Activated gamma-delta T cell (primary cell): ENCODE results near the gene GPATCH8.
"Not testable (repeated sequence)": the region's sequence is repeated elsewhere in the genome, so short reads cannot be mapped to it uniquely, and the experiment has no call there.

Source experiments
- DNase-seq: peaks from one replicate; lab custom pipeline; 2025; lab: John Stamatoyannopoulos, UW

Gene GPATCH8

DNA sequence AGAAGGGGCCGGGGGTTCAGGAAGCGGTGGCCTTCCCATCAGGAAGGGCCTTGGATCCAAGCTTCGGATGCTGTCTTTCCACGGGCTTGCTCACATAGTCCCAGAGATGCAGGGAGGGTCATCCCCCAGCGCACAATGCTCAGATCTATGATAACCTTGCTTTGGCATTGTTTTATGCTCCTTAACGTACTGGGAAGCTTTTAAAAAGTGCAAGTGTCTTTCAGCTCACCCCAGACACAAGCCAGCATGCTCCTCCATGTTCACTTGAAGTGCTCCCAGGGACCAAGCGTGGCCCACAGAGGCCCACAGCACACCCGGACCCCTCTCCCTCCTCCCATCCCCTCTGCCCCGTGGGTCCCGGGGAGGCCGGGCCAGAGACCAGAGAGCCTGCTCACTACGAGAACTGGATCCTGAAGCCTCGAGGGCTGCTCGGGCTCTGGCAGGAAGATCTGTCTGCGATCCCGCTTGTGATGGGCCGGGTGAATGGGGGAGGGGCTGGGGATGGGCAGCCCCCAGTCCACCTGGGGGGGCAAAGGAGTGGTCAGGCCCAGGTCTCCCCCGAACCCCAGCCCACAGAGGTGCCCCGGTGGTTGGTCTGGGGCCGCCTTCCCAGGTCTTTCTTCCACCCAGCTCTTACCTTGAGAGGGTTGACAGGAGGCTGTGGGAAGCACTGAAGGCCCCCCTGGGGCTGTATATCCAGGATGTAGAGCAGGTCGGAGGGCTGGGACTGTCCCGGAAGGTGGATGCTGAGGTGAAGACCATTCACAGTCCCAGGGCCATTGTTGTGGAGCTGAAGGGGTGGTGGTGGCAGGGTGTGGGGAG, 127.8 kb downstream of the GPATCH8 start:
- DNase-seq, result no peak

- DNase-seq, result no peak
These were observed 128.7 kb downstream of the GPATCH8 start for GRCh38 chr17:44374306-44375195.

DNA sequence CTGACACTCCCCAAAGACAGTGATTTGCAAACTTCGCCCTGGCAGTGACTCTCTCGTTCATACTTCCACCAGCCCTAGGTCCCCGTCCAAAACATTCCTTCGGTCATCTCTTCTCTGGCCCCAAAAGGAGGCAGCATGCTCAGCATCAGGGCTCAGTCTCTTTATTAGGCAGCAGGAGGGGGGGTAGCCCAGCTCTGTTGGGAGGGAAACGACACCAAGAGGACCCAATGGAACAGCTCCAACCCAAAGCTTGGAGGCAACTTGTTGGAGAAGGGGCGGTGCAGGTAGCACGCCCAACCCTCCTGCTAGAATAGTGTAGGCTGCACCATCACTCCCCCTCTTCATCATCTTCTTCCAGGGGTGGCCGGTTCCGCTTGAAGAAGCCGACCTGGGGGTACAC, 131.2 kb downstream of the GPATCH8 start:
- DNase-seq, result no peak

- not testable (repeated sequence) for DNase-seq
These were observed 133.7 kb downstream of the GPATCH8 start for GRCh38 chr17:44369414-44370023.

DNA sequence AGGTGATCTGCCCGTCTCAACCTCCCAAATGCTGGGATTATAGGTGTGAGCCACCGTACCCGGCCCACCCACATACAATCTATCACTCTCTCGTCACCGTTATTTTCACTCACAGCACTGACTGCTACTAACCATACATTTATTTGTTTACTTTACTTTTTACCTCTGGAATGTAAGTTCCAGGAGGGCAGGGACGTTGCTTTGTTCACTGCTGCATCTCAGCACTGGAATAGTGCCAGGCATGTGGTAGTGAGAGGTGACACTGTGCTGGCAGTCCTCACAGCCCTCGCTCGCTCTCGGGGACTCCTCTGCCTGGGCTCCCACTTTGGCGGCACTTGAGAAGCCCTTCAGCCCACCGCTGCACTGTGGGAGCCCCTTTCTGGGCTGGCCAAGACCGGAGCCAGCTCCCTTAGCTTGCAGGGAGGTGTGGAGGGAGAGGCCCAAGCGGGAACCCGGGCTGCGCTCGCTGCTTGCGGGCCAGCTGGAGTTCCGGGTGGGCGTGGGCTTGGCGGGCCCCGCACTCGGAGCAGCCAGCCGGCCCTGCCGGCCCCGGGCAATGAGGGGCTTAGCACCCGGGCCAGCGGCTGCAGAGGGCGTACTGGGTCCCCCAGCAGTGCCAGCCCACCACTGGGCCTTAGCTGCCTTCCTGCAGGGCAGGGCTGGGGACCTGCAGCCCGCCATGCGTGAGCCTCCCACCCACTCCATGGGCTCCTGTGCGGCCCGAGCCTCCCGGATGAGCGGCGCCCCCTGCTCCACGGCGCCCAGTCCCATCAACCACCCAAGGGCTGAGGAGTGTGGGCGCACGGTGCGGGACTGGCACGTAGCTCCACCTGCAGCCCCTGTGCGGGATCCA, 134.6 kb downstream of the GPATCH8 start:
- not testable (repeated sequence) for DNase-seq

DNA sequence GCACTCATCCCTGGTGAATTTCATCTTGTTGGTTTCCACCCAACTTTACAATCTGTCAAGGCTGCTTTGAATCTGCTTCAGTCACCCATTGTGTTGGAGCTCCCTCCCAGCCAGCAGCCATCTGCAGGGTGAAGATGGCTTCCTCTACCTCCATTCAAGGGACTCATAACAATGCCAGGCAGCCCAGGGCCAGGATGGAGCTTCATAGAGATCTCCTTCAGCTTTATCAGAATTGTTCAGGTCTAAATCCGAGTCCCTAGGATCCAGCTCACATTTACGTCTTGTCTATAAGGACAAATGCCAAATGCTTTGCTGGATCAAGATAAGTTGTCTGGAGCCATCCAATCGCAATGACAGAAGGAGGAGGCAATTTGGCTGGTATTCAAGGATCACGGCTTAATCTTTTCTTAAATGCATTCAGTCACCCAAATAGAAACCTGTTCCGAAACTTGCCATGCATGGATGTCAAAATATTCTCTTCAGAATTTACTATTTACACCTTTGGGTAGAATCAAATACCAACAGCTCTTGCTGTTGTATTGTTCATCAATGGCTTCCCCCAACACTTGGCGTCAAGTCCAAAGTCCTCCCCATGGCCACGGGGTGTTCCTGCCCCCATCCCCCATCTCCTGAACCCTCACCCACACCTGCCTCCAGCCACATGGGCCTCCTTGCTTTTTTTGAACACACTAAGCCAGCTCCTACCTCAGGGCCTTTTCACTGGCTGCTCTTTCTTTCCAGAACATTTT, 135.8 kb downstream of the GPATCH8 start:
- DNase-seq, result no peak

DNA sequence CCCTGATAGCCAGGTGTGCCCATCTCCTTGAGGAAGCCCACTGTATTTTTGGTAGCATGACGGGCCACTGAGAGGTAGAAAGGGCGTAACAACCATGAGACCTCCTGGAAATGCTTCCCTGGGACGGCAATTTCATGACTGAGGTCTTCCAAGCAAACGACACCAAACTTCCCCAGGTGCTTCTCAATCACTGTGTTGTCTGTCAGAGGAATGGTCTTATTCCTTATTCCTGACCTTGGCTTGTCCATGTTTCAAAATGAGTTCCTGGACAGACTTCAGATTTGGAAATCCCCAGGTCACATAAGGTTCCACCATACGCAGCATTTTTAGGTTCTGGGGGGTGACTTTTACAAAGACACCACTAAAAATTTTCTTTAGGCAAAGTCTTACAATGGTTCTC, 138.2 kb downstream of the GPATCH8 start:
- DNase-seq, result not testable (repeated sequence)

DNA sequence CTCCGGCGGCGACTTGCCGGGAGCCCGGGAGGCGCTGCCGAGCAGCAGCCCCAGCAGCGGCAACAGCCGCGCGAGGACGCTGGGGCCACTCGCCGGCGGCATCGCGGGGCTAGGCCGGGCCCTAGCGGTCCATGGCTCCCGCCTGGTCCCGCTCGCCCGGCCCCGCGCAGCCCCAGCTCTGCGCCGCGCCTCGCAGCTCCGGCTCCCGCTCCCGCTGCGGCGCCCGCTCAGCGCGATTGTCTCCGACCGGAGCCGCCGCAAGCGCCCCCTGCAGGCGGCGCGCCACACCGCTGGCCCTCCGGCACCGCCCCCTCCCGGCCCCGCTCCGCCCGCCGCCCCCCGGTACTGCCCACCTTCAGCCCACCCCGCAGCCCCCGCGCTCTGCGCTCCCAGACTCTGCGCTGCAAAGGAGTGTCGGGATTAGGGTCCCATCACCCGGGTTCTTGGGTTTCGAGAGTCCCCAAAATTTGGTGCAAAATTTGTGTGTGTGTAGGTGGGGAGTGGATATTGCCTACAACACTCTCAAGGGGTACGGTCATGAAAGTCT, 139.5 kb downstream of the GPATCH8 start, which contains the start of gene FAM171A2:
TSS of gene FAM171A2 (minus strand) at position 241 of the 547 bp plus-strand sequence. CDS start at position 102, 139 bp downstream.
- peak; percentile 50 for DNase-seq

DNA sequence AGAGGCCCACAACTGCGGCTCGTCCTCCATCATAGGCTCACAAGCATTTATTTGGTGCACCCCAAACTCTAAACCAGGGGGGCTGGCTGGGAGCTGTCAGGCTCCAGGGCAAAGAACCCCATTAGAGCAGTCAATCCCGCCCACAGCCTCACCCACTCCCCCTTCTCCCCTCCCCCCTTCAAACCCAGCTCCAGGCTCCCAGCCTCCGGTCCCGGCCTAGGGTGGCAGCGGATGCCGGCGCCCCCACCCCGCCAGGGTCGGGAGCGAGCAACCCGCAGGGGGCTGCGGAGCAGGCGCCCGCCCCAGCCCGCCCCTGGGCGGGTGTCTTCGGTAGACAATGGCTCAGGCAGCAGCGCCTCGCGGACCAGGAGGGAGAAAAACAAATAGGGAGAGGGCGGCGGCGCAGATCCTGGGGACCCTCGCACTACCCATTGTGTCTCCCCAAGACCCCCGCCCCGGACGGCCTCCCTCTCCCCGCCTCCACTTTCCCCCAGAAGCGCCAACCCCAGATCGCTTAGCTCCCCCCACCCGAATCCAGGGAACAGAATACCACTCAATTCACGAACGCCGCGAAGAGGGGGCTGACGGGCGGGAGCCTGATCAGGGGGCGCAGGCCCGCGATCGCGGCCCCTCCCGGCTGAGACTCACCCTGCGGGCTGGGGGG, 140.1 kb downstream of the GPATCH8 start:
- no peak for DNase-seq

- no peak for DNase-seq
These were observed 140.7 kb downstream of the GPATCH8 start for GRCh38 chr17:44362459-44362948.

GRCh38 chr17:44361292-44362260, 141.6 kb downstream of the GPATCH8 start:
- DNase-seq, result no peak

DNA sequence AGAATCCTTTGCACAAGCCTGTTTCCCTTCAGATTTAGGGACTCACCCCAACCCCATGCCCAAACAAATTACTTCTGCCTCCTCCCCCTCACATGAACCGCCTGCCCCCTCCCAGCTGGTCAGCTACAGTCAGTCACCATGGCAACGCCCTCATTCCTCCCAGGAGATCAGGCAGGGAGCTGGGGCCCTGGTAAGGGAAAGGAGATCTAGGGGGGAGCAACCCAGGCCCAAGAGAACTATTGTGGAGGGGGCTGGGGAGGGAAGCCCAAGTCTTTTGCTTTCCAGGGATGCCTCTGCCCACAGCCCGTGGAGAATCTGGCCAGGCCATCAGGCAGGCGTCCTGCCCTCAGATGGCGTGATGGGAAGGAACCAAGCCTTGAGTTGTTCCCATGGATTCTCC, 142.4 kb downstream of the GPATCH8 start:
- DNase-seq, result no peak

DNA sequence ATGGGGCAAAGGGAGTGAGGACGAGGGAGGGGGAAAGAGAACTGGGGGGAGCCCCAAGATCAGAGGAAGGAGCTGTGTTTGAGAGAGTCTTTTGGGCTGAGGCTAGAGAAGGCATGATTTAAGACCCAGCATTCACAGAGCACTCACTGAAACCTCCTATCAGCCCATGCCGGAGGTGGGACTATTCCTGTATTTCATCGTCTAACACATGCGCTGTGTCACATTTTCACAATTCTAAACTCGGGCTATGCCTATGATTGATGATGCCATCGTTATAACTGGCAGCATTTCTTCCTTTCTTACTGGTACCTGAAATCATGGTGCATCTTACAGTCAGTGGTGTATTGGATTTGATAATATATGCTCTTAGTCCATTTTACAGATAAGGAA, 143.1 kb downstream of the GPATCH8 start:
- no peak for DNase-seq

- no peak for DNase-seq
These were observed 143.6 kb downstream of the GPATCH8 start for GRCh38 chr17:44359458-44360143.

- no peak for DNase-seq
These were observed 144.2 kb downstream of the GPATCH8 start for GRCh38 chr17:44359006-44359405.

DNA sequence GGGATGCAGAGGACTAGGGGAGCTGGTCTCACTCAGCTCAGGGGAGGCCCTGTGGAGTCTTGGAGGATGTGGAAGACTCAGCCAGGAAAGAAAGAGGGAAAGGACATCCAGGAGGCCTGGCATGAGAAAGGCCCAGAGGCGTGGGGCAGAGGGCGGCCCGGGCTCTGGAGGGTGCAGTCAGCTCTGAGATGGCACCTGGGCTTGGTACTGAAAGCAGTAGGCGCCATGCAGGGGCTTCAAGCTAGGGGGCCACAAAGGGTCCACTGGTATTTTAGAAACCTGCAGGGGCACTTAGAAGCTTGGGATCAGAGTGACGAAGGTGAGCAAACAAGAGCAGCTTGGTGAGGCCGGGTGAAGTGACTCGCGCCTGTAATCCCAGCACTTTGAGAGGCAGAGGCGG, 145.1 kb downstream of the GPATCH8 start:
- no peak for DNase-seq

DNA sequence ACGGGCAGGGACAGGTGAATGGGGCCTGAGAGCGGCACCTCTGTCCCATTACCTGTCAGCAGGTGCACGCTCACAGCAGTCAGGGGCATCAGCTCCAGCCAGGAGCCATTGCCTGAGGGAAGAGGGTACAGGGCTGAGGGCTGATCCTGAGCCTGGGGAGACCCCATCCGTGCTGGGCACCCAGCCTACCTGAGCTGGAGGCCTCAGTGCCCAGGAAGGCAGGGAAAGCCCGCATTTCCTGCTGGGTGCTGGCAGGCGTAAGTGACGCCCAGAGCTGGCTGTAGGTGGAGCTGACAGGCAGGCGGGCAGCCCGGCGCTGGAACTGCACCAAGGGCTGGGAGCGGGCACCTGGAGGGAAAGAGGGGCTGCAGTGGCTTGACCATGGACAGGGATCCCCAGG, 147.0 kb downstream of the GPATCH8 start:
- DNase-seq, result no peak

- DNase-seq, result no peak
These were observed 147.5 kb downstream of the GPATCH8 start for GRCh38 chr17:44355642-44356099.
